SJSA1 (cell line): ENCODE data around the gene H2AZ2. TPM values are rescaled to one million over a fixed set of nuclear protein-coding genes. Genes with fewer than 3 reads are reported as not detected.

Experiments used
- total RNA-seq: library from RNA; depleted of rRNA; stranded (reverse); fragments of >200 nt; shearing (Covaris generic); gene quantifications from 2 replicates; pipeline ENCODE4 v1.2.3, GENCODE V29; 2014; rRNA removed

Gene H2AZ2
- total RNA-seq, 1 experiment from 2014 or later: 536 TPM

Other genes with a start within 250 kb of the H2AZ2 start
- gene OGDH, start 241.5 kb downstream of the H2AZ2 start, total RNA-seq: 38.4 and 51.3 TPM in 2 replicates
- 6.7 and 6.8 TPM in 2 replicates for gene ZMIZ2, start 99.2 kb downstream of the H2AZ2 start, total RNA-seq
- 5,630 and 5,683 TPM in 2 replicates for gene PPIA, start 51.4 kb downstream of the H2AZ2 start, total RNA-seq
- gene PURB, start 37.4 kb upstream of the H2AZ2 start, total RNA-seq: 10.4 and 23.0 TPM in 2 replicates
- 0.11 TPM in 1 of 2 replicates, not detected in the other for gene MYO1G, start 130.9 kb upstream of the H2AZ2 start, total RNA-seq
- 35.5 and 64.8 TPM in 2 replicates for gene CCM2, start 152.1 kb upstream of the H2AZ2 start, total RNA-seq
- 0.81 and 1.5 TPM in 2 replicates for gene NACAD, start 240.9 kb upstream of the H2AZ2 start, total RNA-seq